ENCODE measurements around the gene HMG20B. TPM values are rescaled to one million over a fixed set of nuclear protein-coding genes. Genes with fewer than 3 reads are reported as not detected.

Gene HMG20B
- total RNA-seq, 1 donor, result 72.5 TPM

DNA sequence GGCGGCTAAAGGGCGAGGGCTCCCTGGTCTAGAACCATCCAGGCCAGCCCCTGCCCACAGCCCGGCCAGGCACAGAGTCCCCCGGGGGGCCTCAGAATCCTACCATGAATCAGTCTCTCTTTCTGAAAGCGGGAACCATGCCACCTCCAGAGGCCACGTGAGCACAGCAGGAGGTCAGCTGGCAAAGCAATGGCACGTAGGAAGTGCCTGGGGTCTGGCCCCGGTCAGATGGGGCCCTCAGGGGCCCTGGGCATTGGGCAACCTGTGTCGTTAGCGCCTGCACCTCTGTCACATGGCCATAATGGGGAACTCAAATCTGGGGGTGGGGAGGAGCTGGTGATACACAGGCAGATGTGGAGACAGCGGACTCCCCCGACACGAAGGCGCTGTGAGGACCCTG is 24.1 kb upstream of the HMG20B start:
- no peak for DNase-seq (ENCODE audit: low read depth)
- H3K4me3 ChIP-seq (ENCODE audit: low read depth, low read length), result no peak overlapping the region
- TF ChIP-seq, protein P1, sequence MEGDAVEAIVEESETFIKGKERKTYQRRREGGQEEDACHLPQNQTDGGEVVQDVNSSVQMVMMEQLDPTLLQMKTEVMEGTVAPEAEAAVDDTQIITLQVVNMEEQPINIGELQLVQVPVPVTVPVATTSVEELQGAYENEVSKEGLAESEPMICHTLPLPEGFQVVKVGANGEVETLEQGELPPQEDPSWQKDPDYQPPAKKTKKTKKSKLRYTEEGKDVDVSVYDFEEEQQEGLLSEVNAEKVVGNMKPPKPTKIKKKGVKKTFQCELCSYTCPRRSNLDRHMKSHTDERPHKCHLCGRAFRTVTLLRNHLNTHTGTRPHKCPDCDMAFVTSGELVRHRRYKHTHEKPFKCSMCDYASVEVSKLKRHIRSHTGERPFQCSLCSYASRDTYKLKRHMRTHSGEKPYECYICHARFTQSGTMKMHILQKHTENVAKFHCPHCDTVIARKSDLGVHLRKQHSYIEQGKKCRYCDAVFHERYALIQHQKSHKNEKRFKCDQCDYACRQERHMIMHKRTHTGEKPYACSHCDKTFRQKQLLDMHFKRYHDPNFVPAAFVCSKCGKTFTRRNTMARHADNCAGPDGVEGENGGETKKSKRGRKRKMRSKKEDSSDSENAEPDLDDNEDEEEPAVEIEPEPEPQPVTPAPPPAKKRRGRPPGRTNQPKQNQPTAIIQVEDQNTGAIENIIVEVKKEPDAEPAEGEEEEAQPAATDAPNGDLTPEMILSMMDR (IDR thresholded peaks at IDR 0.05; ENCODE audit: insufficient read depth, low read depth, low read length), result no peak

GRCh38 chr19:3549816-3550215 is 22.9 kb upstream of the HMG20B start:
- no peak for DNase-seq (ENCODE audit: low read depth)
- TF ChIP-seq, protein P1 (IDR thresholded peaks at IDR 0.05; ENCODE audit: insufficient read depth, low read depth, low read length), result no peak
- no peak overlapping the region for H3K4me3 ChIP-seq (ENCODE audit: low read depth, low read length)

- H3K4me3 ChIP-seq (ENCODE audit: low read depth, low read length), result no peak overlapping the region
- no peak for DNase-seq (ENCODE audit: low read depth)
- TF ChIP-seq, protein P1 (IDR thresholded peaks at IDR 0.05; ENCODE audit: insufficient read depth, low read depth, low read length), result no peak
Observed at GRCh38 chr19:3550947-3551791, 21.6 kb upstream of the HMG20B start.

DNA sequence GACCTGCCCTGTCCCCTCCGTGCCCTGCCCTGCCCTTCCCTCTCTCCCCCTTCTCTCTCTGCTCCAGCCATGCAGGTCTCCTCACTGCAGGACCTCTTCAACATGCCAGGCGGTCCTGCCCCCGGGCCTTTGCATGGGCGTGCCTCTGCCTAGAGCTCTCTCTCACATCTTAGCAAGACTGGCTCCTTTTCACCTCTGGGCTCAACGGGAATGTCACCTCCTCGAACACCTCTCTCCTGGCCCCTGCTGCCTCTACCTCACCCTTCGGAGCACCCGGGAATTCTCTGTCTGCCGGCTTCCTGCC is 21.0 kb upstream of the HMG20B start:
- H3K4me3 ChIP-seq (ENCODE audit: low read depth, low read length), result no peak overlapping the region
- TF ChIP-seq, protein P1 (IDR thresholded peaks at IDR 0.05; ENCODE audit: insufficient read depth, low read depth, low read length), result no peak
- DNase-seq (ENCODE audit: low read depth), result no peak

GRCh38 chr19:3554254-3555083 is 18.3 kb upstream of the HMG20B start:
- TF ChIP-seq, protein P1 (IDR thresholded peaks at IDR 0.05; ENCODE audit: insufficient read depth, low read depth, low read length), result no peak
- DNase-seq (ENCODE audit: low read depth), result no peak
- no peak overlapping the region for H3K4me3 ChIP-seq (ENCODE audit: low read depth, low read length)

- DNase-seq (ENCODE audit: low read depth), result no peak
- TF ChIP-seq, protein P1 (IDR thresholded peaks at IDR 0.05; ENCODE audit: insufficient read depth, low read depth, low read length), result no peak
- peak overlapping the region; percentile 69 for H3K4me3 ChIP-seq (ENCODE audit: low read depth, low read length)
Observed at GRCh38 chr19:3555653-3556422, 16.9 kb upstream of the HMG20B start.

Measured in fibroblast of villous mesenchyme (primary cell).